NCI-H1694 (cell line): ENCODE data around the gene CAP2.

ENCODE experiments used
- DNase-seq: peaks from one replicate; lab custom pipeline; 2025; lab: John Stamatoyannopoulos, UW

The CAP2 gene, protein sequence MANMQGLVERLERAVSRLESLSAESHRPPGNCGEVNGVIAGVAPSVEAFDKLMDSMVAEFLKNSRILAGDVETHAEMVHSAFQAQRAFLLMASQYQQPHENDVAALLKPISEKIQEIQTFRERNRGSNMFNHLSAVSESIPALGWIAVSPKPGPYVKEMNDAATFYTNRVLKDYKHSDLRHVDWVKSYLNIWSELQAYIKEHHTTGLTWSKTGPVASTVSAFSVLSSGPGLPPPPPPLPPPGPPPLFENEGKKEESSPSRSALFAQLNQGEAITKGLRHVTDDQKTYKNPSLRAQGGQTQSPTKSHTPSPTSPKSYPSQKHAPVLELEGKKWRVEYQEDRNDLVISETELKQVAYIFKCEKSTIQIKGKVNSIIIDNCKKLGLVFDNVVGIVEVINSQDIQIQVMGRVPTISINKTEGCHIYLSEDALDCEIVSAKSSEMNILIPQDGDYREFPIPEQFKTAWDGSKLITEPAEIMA

DNA sequence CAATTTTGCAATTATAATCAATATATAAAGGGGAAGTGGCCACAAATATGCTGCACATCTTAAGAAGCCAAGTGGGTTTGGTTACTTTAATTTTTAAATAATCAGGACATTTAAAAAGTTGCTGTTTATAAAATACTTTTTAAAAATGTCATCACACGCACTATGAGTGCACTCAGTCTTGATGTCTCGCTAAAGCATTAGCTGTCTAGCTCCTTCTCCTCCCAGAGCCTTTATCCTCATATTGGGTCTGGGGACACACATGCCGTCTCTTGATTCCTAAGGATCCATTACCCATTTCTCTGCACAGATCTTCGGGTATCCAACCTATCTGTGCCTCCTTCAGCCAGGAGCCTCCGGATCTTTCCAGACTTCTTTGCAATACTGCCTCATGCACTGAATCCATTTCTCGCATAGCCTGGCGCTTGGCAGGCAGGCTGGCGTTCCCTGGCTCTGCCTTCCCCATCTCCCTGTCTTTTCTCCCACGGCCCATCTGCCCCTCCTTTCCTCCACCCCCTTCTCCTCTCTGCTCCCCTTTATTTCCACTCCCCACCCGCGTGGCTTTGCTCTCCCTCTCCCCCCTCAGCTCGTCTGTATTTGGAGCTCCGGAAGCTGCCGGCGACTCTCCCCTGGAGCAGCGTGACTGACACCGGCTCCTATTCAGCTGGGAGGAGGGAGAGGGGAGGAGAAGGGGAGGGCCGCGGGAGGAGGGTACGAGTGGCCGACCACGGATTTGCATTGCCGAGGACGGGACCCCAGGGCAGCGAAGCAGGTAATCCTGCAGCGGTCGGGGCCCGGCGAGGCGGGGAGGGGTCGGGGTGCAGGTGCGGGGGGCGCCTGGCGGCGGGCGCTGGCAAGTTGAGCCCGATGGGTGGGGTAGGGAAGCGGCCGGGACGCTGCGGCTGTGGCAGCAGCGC, at the start of gene CAP2:
Gene CAP2, plus strand, starts transcription at position 618 of the 914 bp plus-strand sequence. CDS start 27,961 bp downstream, outside the sequence.
- DNase-seq, result peak; percentile 73

DNA sequence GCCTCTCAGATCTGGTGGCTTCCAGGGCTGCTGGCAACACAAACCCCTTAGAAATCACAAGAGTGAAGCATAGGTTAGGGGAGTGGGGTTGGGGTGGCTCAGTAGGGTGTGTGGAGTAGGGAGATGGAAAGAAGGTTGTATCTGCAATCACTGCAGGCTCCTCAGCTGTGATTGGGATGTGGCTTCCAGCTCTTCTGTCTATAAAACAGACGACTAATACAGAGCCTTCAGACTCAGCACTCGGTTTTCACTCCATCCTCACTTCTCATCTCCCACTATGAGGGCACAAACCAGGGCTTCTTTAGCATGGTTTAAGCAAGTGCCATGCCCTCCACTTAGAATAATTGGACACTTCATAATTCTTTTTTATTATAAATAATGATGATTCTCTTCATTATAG, 46.4 kb upstream of the CAP2 start:
- DNase-seq, result no peak

DNA sequence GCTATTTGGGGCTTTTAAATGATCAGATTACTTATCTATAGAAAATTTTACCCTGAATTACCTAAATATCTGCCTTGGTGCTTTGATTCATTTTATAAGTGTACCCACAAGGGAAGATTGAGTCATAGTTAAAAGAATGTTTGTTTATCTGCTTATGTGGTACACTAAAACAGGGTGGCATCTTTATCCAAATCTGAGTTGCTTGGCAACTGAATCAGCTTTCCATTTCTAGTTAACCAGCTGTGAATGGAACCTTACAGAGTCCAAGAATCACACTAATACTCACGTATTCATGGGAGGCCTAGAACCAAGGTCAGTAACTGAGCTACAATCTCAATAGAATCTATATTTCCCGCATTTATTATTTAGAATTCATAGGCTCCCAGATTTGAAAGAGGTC, 44.0 kb upstream of the CAP2 start:
- DNase-seq, result no peak

DNA sequence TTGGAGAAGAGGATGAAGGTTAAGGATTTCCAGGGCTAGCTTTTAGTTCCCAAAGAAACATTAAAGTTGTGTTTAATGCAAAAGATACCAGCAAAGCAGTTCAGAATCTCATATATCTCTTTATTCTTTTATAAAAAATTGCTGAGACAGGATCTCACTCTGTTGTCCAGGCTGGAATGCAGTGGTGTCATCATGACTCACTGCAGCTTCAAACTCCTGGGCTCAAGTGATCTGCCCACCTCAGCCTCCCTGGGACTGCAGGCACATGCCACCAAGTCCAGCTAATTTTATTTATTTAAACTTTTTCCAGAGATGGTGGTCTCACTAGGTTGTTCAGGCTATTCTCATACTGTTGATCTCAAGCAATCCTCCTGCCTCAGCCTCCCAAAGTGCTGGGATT, 41.1 kb upstream of the CAP2 start:
- DNase-seq, result no peak

DNA sequence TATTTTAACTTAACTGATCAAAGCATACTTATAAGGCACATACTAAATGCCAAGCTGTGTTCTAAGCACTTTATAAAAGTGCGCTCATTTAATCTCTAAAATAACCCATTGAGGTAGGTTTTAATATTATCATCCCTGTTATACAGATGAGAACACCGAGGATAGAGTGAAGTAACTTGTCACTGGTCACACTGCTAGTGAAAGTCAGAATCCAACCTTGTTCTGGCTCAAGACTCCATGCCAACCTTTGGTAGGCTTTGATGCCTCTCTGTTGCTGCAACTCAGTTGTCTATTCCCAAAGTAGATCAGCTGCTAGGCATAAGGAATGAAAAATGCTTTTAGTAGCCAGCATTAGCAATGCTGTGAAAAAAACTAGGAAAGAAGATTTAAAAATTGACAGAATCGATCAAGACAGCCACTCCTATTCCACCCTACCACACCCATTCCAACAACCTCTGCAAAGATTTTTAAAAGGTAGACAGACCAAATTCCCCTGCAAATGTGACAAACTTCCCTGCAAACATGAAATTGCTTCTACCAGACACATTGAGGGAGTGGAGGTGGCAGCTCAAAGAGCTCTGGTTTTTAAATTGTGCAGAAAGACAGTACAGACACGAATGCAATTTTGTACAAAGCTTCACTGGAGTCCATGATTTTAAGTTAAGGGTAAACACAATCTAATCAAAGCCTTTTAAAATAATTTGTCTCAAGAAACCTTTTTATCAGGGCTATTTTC, 39.8 kb upstream of the CAP2 start:
- no peak for DNase-seq

DNA sequence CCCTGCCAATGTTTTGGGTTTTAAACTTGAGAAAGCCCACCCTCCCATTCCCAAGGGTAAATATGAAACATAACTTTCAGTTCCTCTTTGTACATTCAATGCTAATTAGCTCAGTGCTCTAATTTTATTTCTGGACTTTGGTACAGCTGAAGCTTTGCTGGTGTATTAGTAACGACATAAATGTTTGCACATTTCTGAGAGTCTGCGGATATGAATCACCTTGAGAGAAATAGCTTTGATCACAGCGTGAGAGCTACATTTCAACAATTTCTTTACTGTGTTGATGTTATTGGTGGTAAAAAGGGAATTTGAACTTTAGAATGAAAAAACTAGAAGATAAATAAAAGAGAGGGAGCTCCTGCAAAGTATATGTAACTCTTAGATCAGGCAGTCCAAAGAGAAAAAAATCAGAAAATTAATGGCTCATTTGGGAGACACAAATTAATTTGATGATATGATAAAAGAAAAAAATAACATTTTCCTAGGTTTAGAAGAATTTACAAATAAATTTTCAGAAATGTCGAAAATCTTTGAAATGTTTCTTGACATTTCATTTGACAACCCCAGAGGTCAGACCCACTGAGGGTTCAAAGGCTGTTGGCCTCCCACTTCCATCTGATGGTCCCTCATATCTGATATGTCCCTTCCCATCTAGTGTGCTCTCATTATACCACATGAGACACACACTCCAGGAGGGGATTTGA, 38.5 kb upstream of the CAP2 start:
- no peak for DNase-seq

DNA sequence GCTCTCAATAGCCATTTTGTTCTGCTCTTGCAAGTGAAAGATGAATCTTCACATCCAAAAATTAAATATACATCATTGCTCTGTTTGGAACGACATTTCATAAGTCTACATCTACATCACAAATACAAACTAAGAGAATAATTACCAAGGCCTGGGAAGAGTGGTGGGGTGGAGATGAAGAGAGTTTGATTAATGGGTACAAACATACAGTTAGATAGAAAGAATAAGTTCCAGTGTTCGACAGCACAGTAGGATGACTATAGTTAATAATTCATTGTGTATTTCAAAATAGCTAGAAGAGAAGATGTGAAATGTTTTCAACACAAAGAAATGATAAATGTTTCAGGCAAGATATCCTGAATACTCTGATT, 38.0 kb upstream of the CAP2 start:
- DNase-seq, result no peak

DNA sequence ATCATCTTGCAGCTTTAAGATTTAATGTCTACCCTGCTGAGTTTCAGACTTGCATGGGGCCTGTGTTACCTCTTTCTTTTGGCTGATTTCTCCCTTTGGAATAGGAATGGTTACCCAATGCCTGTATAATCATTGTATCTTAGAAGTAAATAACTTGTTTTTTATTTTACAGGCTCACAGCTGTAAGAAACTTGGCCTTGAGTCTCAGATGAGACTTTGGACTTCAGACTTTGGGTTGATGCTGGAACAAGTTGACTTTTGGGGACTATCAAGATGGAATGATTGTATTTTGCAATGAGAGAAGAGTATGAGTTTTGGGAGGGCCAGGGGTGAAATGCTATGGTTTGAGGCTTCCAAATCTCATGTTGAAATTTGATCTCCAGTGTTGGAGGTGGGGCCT, 34.9 kb upstream of the CAP2 start:
- no peak for DNase-seq

DNA sequence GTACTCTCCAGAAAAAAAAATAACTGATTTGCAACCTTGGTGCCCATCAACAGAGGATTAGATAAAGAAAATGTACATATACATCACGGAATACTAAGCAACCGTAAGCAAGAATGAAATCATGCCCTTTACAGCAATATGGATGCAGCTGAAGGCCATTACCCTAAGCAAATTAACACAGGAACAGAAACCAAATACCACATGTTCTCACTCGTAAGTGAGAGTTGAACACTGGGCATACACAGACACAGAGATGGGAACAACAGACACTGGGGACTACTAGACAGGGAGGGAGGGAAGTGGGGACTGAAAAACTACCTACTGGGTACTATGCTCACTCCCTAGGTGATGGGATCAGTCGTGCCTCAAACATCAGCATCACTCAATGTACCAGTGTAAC, 32.8 kb upstream of the CAP2 start:
- no peak for DNase-seq

DNA sequence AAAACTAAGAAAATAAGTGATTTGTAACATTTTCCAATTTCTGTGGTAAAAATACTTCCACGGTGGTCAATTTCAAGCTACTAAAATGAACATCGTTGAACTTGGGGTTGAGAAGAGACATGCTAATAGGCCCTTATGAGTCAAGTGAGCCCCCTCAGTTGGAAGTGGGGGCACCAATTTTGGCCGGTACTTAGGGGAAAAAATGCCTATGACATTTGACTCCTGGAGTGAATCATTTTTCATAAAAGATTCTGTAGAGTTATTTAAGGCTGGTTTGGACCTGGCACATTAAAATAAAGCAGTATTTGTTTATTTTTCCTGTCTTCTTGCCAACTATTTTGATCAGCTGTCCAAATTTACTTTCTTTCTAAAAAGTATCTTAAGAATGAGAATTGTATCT, 32.4 kb upstream of the CAP2 start:
- no peak for DNase-seq

DNA sequence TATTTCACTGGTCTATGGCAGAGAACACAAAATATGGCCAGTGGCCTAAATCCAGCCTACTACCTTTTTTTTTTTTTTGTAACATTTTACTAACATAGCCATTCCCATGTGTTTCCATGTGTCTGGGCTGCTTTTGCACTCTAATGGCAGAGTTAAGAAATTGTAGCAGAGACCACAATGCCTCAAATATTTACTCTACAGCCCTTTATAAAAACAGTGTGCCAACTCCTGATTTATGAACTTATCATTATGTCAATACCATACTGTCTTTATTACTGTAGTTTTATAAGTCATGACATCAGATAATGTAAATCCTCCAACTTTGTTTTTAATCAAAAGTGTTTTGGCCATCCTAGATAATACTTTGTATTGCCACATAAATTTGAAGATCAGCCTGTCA, 27.4 kb upstream of the CAP2 start:
- no peak for DNase-seq

DNA sequence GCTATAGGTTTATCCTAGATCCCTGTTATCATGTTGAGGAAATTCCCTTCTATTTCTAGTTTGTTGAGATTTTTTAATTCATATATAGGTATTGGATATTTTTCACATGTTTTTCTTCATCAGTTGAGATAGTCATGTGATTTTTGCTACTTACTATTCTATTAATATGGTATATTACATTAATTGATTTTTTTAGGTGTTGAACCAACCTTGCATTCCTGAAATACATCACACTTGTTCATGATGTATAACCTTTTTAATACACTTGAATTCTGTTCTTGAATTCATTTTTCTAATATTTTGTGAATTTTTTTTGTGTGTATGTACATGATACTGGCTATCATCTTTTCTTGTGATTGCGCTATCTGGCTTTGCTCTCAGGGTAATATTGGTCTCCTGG, 25.5 kb upstream of the CAP2 start:
- no peak for DNase-seq

DNA sequence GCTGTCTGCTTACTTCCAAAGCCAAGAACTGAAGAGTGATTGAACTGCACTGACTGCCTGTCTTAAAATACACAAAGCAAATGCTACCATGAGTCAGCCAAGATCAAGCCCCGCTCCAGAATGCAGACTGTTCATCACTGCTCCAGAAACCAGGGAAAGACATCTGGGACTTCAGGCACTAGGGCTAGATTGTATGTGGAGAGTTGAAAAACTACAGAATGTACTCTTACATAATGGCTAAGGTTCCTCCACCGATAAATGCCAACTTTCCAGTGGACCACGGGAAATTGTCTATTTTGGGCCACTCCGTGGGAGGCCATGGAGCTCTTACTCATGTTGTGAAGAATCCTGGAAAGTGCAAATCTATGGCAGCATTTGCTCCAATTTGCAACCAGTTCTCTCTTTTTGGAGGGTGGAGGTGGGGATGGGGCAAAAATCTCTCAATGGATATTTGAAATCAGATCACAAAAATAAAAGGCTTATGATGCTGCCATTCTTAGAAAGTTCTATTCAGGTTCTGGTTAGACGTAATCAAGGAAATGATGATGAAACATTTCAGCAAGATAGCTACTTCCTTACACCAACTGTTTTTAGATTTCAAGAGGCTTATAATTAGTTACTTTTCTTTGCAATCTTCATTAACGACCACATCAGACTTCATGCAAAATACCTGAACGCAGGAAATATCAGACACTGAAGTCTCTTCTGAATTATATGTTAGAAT, 11.8 kb upstream of the CAP2 start:
- DNase-seq, result no peak

DNA sequence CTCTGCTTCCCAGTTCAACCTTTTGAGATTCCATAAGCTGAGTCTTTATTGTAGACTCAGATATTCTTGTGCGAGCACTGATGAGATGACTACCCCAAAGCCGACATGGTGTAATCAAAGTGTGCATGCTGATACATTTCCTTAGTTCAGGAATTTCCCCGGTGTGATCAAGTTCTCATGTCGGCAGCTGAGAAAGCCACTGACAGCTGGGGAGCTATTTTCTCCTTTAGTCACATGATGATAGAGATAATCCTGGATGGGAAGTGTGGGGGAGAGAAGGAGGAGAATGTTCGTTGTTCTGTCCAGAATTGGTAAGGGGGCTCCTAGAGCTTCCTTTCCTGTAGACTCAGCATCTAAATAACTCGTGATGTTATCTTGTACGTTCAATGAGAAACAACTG, 7.7 kb upstream of the CAP2 start:
- DNase-seq, result no peak

DNA sequence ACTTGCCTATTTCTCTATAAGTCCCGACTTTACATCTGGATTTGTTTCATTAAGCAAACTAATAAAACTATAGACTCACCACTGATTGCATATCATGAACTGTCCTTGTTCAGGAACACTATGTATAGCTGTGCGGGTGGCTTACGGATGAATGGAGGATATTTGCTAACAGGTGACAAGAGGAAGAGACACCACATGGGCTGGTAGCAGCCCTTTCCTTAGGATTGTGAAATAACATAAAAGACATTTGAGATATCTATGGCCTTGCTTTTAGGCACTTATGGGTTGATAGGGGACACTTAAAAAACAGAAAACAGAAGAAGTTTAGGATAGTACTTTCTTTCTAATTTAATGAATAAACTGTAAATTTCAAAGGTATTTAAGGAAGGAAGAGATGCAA, 5.0 kb upstream of the CAP2 start:
- no peak for DNase-seq

DNA sequence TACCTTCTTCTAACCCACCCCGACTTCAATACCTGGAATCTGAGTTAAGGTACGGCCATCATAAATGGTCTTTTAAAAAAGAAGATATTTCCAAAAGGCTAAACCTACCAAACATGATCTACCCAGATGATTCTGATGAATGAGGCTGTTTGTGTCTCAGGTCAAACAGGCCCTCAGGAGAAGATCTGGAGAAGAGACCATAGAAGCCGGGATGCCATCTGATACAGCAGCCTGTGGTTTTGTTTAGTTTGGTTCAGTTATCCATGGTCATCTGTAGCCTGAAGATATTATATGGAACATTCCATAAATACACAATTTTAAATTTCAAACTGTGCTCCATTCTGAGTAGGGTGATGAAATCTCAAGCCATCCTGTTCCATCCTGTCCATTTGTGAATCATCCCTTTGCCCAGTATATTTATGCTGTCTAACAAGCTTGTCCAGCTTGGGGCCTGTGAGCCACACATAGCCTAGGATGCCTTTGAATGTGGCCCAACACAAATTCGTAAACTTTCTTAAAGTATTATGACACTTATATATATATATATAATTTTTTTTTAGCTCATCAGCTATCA, 4.0 kb upstream of the CAP2 start:
- no peak for DNase-seq

DNA sequence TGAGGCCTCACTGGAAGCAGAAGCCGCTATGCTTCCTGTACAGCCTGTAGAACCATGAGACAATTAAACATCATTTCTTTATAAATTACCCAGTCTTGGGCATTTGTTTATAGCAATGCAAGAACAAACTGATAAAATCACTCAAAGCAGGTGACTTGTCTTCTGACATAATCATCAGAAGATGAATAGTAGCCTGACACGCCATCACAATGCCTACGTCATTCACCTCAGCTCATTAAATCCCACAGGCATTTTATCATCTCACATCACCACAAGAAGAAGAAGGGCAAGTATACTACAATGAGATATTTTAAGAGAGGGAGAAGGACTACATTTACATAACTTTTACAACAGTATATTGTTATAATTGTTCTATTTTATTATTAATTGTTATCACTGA, 3.1 kb upstream of the CAP2 start:
- no peak for DNase-seq

DNA sequence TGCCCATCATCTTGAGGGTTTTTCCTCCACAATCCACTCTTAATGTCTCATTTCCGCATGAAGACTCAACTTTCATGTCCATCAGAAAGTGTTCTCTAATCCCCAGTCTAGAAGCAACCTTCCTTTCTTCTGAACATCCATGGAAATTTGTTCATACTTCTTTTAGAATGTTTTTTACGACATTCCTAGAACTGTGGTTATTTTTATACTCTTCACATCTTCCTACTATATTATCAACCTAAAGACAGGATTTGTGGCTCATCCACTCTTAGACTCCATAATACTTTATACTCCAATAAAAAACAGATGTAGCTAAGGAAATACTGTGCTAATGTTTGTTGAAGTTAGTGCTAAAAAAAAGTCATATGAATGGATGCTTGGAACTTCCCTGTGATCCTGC, 1.4 kb upstream of the CAP2 start:
- no peak for DNase-seq

DNA sequence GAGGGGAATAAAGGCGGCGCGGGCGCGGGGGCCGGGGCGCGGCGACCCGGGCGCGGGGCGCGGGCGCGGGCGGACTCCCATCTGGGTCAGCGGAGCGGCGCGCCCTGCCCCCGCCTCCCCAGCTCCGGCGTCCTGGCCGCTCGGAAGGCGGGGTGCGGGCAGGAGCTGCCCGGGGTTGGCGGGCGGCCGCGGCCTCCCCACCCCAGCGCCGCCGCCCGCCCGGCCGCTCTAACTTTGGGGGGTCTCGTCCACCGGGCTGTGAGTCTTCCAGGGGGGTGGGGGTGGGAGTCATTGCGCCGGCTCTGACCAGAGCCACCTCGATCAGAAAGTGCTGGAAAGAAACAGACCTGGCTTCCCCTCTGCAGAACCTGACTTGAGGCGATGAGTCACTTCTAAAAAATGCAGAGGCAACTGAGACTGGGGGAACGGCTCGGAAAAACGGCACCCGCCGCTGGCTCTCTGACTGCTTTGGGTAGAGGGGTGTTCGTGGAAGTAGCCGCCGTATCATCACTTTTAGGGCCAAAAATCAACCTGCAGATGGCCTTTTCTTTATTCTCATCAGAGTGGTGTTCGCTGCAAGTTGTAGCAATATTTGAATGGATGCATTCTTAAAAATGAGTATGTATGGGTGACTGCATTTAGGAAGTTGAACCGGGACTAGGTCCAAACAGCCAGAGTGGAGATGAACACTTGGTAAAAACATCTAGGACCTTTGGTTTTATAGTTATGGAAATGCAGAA, 667 bp downstream of the CAP2 start:
- DNase-seq, result no peak

DNA sequence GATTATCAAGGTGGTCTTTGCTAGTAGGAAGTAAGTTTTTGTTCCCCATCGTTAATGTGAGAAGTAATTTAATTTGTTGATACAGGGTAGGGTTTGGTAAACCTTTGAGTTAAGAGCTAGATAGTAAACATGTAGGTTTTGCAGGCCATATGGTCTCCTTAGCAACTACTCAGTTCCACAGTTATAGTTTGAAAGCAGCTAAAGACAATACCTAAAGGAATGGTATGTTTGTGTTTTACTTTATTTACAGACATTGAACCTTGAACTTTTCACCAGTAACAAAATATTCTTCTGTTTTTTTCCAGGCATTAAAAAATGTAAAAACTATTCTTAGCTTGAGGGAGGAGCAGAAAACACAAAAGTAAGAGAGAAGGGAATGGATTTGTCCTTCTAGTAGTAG, 1.7 kb downstream of the CAP2 start:
- no peak for DNase-seq
